Measurements from ENCODE around the gene SOX10.

SOX10 gene

DNA sequence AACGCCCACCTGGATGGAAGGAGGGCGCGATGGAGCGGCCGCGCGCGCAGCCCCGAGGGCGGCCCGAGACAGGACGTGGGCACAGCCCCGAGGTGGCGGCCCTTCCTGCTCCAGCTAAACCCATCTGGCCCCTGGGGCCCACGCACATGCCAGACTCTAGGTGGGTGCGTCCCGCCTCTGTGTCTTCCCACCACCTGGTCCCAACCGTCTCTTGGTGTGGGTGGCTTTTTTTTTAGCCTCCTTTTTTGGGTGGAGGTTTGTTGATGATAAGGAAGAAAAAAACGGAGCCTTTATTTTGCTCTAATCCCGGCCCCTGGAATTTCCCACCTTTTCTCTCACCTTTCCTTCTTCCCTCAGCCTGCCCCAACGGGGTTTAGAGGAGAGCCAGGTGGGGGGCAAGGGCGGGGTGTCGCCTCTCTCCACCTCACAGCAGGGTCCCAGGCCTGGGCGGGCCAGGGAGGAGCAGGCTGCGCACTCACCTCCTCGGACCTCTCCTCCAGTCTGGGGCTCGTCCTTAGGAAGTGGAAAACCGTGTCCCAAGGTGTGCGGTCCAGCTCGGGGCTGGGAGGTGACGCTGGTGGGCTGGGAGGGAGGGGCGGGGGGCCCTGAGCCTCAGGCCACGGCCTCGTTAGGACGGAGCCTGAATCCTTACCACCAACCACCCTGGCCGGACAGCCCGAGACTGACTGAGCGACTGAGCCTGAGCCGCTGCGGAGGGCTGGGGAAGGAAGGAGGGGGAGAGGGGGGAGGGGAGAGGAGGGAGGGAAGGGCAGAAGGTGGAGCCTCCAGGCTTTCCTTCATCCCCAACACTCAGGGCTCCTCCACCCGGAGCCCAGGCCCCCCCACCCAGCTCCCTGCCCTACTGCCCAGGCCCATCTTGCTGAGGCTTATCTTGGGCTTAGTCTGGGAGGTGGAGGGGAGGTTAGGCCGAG is at the start of gene SOX10:
TSS of gene SOX10 (minus strand) at position 696 of the 932 bp plus-strand sequence. CDS start 771 bp downstream, outside the sequence.
- no peak for DNase-seq

GRCh38 chr22:38033522-38034277 is 49.3 kb upstream of the SOX10 start:
- DNase-seq = no peak

GRCh38 chr22:38032681-38033521 is 48.5 kb upstream of the SOX10 start:
- no peak for DNase-seq

GRCh38 chr22:38031491-38031890 is 47.1 kb upstream of the SOX10 start:
- no peak for DNase-seq

GRCh38 chr22:38030311-38031133 is 46.2 kb upstream of the SOX10 start:
- no peak for DNase-seq

- DNase-seq = no peak
Measured at GRCh38 chr22:38029901-38030300, 45.5 kb upstream of the SOX10 start.

- DNase-seq = no peak
Measured at GRCh38 chr22:38029370-38029769, 45.0 kb upstream of the SOX10 start.

DNA sequence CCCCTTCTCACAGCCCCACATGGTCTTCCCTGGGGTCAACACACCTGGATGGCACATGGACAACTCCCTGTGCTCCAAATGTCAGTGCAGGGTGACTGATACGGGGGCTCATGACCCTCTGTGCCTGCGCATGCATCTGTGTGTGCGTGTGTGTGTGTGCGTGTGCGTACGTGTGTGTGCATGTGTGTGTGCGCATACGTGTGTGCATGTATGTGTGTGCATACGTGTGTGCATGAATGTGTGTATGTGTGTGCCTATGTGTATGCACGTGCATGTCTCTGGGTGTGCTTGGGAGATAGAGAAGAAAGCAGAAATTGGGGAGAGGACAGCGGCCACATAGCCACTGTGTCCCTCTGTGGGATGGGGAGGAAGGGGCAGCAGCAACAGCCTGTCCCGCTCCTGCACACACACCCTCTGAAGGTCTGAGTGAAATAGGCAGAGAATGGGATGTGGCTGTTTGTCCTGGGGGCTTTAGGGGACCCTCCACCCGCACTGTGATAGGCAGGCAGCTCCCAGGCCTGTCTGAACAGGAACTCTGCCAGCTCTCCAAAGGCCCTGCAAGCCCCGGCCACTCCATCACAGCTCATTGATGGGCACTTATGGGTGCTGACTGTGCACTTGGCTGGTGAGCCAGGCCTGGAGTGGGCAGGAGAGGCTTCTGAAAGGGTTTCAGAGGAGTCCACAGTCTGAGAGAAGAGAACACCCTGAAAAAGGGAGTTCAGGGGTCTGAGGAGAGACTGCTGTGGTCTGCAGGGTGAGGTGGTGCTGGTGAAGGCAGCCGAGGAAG is 44.2 kb upstream of the SOX10 start:
- DNase-seq = no peak

DNA sequence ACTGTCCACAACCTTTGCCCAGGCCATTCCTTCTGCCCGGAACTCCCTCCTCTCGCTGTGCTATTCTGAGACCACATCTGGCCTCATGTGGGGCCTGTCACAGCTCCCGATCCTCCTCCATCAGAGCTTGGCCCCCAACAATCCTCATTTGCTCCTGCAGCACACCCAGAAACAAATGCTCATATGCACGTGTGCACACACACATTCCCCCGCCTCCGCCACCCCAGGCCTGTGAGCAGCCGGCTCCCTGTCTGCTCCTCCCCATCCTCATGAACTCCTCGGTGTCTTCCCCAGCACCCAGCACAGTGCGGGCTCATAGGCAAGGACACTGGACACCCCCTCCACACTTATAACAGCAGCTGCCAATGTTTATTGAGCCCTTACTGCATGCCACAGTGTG is 43.1 kb upstream of the SOX10 start:
- no peak for DNase-seq

DNA sequence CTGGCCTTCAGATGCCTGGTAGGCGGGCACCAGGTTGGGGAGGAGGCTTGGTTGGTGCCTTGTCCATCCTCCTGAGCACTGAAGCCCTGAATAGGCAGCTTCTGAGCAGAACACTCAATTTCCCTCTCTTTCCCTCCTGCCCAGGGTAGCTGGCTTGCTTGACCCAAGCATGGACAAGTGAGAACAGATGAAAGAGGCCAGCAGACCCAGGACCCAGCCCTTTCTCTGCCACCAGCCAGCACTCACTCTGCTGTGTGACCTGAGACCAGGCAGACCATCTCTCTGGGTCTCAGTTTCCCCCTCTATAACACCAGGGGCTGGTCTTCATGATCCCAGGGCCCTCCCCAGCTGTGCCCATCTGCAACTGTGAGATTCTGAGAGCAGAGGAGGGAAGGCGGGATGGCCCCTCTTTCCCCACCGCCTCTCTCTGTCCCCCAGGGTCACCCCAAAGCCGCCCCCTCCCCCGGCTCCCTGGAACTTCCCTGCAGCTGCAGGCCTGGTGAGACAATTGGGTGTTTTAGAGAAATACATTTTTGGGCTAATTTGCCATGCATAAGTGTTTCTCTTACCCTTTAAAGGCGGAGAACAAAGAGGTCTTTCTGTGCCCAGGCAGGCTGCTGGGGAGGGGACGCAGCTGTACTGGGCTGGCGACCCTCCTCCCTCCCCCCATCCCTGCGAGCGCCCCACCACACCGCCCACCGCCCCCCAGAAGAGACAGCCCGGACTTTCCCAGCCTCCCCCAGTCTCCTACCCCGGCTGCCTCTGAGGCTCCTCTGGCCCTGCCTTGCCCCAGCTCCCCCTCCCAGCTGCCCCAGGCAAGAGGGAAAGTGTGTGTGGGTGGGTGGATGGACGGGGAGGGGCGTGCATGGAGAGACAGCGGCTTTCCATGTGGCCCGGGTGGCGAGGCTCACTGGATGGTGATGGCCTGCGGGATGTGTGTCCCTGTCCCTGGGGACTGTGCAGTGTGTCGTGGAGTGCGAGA is 42.1 kb upstream of the SOX10 start:
- no peak for DNase-seq

DNA sequence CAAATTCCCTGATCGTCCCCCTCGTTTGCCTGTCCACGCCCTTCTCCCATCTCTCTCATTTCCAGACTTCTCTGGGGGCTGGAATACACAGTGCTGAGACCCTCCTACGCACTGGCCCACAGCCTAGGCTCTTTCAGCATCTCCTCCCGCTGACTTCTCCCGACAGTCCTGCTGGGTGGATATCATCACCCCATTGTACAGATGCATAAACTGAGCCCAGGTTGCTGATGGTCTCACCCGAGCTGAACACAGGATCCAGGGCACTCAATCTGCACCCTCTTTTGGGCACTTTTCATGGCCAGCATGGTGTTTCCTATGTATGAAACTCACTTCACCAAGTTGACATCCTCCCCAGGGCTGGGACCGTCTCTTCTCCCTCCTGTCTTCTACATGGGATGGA is 41.2 kb upstream of the SOX10 start:
- no peak for DNase-seq

GRCh38 chr22:38023045-38023444 is 38.7 kb upstream of the SOX10 start:
- no peak for DNase-seq

DNA sequence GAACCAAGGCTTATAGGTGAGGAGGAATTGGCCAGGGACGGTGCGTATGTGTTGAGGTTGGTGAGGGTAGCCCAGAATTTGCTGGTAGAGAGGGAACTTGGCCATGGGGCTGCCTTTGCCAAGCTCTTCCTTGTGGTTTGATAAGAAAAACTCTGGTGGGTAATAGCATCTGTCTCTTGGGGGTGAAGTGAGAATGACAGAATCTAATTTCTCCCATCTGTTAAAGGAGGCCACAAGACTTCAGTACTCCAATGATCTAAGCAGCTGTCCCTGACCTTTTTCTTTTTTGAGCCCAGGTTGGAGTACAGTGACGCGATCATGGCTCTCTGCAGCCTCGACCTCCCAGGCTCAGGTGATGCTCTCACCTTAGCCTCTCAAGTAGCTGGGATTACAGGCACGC is 36.9 kb upstream of the SOX10 start:
- DNase-seq = no peak

- DNase-seq = no peak
Measured at GRCh38 chr22:38018938-38019827, 34.8 kb upstream of the SOX10 start.

DNA sequence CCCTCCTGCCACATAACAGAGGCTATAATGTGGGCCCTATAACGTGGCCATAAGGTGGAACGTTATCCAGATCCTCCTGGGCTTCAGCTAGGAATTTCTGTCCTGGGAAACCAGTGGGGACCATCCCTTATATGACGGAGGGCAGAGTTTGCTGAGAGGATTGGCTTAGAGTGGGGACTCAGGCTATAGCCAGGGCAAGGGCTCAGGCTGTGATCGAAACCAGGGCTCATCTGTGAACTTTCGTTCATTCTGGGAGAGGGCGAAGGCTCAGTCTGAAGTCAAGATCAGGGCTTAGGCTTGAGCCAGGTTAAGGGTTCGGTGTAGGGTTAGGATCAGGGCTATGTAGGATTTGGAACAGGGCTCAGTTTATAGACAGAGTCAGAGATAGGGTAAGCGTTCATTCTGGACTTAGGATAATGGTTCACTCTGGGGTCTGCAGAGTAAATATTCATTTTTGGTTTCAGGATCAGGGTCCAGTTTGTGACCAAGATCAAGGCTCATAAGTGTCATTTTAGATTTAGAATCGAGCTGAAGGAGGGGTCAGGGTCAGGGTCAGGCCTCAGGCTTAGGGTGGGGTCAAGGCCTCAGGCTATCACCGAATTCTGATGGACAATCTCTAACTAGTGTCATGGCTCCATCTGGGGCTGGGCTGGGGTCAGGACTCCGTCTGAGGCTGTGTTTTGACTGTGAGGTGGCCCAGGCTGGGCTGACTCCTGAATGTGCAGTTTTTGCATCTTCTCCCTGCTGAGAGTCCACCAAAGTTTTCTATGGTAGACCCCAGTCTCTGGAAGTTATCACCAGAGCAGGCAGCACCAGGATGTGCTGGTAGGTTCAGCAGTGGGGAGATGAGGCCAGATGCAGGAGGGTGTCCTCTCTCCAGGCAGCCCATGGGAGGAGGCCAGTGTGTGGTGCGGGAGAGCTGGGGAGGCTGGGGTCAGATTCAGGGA is 33.9 kb upstream of the SOX10 start:
- no peak for DNase-seq

GRCh38 chr22:38017272-38017920 is 33.0 kb upstream of the SOX10 start:
- DNase-seq = no peak

Measured in stimulated activated CD4-positive, alpha-beta T cell treated with anti-CD3 and anti-CD28 coated beads, Interleukin-2, amount 100 ng/mL, for 24 hours (primary cell).